HEK293T (cell line): ENCODE results near the gene DHCR7.

ENCODE experiments used
- CTCF ChIA-PET: fragments of 350-600 bp; formaldehyde crosslinking; extraction: SDS; loops from one replicate; lab custom pipeline; 2021; ENCODE audit warnings: antibody characterized with exemption, inconsistent platforms; lab: Yijun Ruan, JAX
- POLR2A ChIA-PET: fragments of 350-600 bp; formaldehyde crosslinking; extraction: SDS; loops from one replicate; lab custom pipeline; 2020; ENCODE audit warnings: antibody characterized with exemption, inconsistent platforms; lab: Yijun Ruan, JAX
- DNase-seq: peaks from one replicate; pipeline ENCODE4 v3.0.0; 2012; ENCODE audit warnings: mixed read lengths; ENCODE audit errors: extremely low spot score
- ARNT ChIP-seq: fragments of 450-650 bp; IDR thresholded peaks from 2 replicates; pipeline ENCODE4 v1.6.1; 2017; ENCODE audit warnings: mild to moderate bottlenecking
- BHLHE40 ChIP-seq: fragments of 450-650 bp; IDR thresholded peaks from 2 replicates; pipeline ENCODE4 v1.6.1; 2016; ENCODE audit warnings: mild to moderate bottlenecking, moderate library complexity, borderline replicate concordance
- CTBP1 ChIP-seq: fragments of 450-650 bp; IDR thresholded peaks from 2 replicates; pipeline ENCODE4 v1.6.1; 2016; ENCODE audit warnings: borderline replicate concordance
- ELF4 ChIP-seq: fragments of 450-650 bp; IDR thresholded peaks from 2 replicates; pipeline ENCODE4 v1.6.1; 2017; ENCODE audit warnings: antibody characterized with exemption
- FOXA1 ChIP-seq: fragments of 450-650 bp; IDR thresholded peaks from 2 replicates; pipeline ENCODE4 v1.6.1; 2016; ENCODE audit warnings: mild to moderate bottlenecking
- FOXK2 ChIP-seq: fragments of 450-650 bp; IDR thresholded peaks from 2 replicates; pipeline ENCODE4 v1.6.1; 2016; ENCODE audit warnings: mild to moderate bottlenecking
- FOXM1 ChIP-seq: fragments of 450-650 bp; IDR thresholded peaks from 2 replicates; pipeline ENCODE4 v1.6.1; 2017; ENCODE audit warnings: mild to moderate bottlenecking, borderline replicate concordance
- HDGF ChIP-seq: fragments of 450-650 bp; IDR thresholded peaks from 2 replicates; pipeline ENCODE4 v1.6.1; 2017; ENCODE audit warnings: antibody characterized with exemption, borderline replicate concordance
- L3MBTL2 ChIP-seq: fragments of 450-650 bp; conservative IDR thresholded peaks from 2 replicates; pipeline ENCODE4 v1.6.1; 2016; ENCODE audit warnings: mild to moderate bottlenecking
- LEF1 ChIP-seq: fragments of 450-650 bp; IDR thresholded peaks from 2 replicates; pipeline ENCODE4 v1.6.1; 2017; ENCODE audit warnings: mild to moderate bottlenecking, borderline replicate concordance
- NFRKB ChIP-seq: fragments of 450-650 bp; IDR thresholded peaks from 2 replicates; pipeline ENCODE4 v1.6.1; 2016; ENCODE audit warnings: mild to moderate bottlenecking, moderate library complexity
- PKNOX1 ChIP-seq: fragments of 450-650 bp; IDR thresholded peaks from 2 replicates; pipeline ENCODE4 v1.6.1; 2016
- SP1 ChIP-seq: fragments of 450-650 bp; IDR thresholded peaks from 2 replicates; pipeline ENCODE4 v1.6.1; 2017
- SUZ12 ChIP-seq: fragments of 450-650 bp; IDR thresholded peaks from 2 replicates; pipeline ENCODE4 v1.6.1; 2016; ENCODE audit warnings: mild to moderate bottlenecking
- TARDBP ChIP-seq: fragments of 450-650 bp; IDR thresholded peaks from 2 replicates; pipeline ENCODE4 v1.6.1; 2016
- ZNF384 ChIP-seq: fragments of 450-650 bp; IDR thresholded peaks from 2 replicates; pipeline ENCODE4 v1.6.1; 2016

The DHCR7 gene

GRCh38 chr11:71459767-71460320, 11.7 kb upstream of the DHCR7 start:
- ChIA-PET POLR2A (no interaction called here), CTCF (no interaction called here)
- TF ChIP-seq FOXM1 (no peak), ELF4 (no peak), ARNT (no peak), FOXK2 (no peak), SP1 (no peak), CTBP1 (no peak), TARDBP (no peak), FOXA1 (no peak), ZNF384 (no peak), SUZ12 (no peak), PKNOX1 (no peak), LEF1 (no peak), HDGF (no peak), BHLHE40 (no peak), NFRKB (no peak), L3MBTL2 (no peak)
- no peak for DNase-seq

GRCh38 chr11:71459076-71459766, 11.0 kb upstream of the DHCR7 start:
- POLR2A ChIA-PET, result interaction anchor here (1.2 kb wide), 1 partner anchor 10 kb away, joined by 4 read pairs; the partner anchor contains the start of gene DHCR7
- TF ChIP-seq BHLHE40 (no peak), NFRKB (no peak), SUZ12 (no peak), L3MBTL2 (no peak), HDGF (no peak), TARDBP (no peak), FOXM1 (no peak), LEF1 (no peak), ZNF384 (no peak), FOXA1 (no peak), FOXK2 (no peak), ELF4 (no peak), CTBP1 (no peak), ARNT (no peak), PKNOX1 (no peak), SP1 (no peak)
- CTCF ChIA-PET, result no interaction called here
- no peak for DNase-seq

GRCh38 chr11:71458146-71459070, 10.2 kb upstream of the DHCR7 start:
- POLR2A ChIA-PET, result interaction anchor here (1.2 kb wide), 1 partner anchor 10 kb away, joined by 4 read pairs; the partner anchor contains the start of gene DHCR7
- no peak for DNase-seq
- CTCF ChIA-PET, result no interaction called here
- no peak for TF ChIP-seq LEF1
- no peak for TF ChIP-seq FOXM1
- no peak for TF ChIP-seq ELF4
- no peak for TF ChIP-seq ARNT
- TF ChIP-seq NFRKB, result no peak
- no peak for TF ChIP-seq BHLHE40
- no peak for TF ChIP-seq TARDBP
- TF ChIP-seq SUZ12, result no peak
- no peak for TF ChIP-seq FOXK2
- TF ChIP-seq FOXA1, result no peak
- no peak for TF ChIP-seq PKNOX1
- no peak for TF ChIP-seq HDGF
- TF ChIP-seq CTBP1, result no peak
- no peak for TF ChIP-seq L3MBTL2
- TF ChIP-seq ZNF384, result no peak
- TF ChIP-seq SP1, result no peak

GRCh38 chr11:71456831-71457230, 8.6 kb upstream of the DHCR7 start:
- ChIA-PET CTCF (no interaction called here), POLR2A (no interaction called here)
- no peak for DNase-seq
- no peak for TF ChIP-seq FOXK2
- TF ChIP-seq SP1, result no peak
- TF ChIP-seq L3MBTL2, result no peak
- no peak for TF ChIP-seq ZNF384
- TF ChIP-seq CTBP1, result no peak
- no peak for TF ChIP-seq LEF1

GRCh38 chr11:71456294-71456693, 8.1 kb upstream of the DHCR7 start:
- ChIA-PET CTCF (no interaction called here), POLR2A (no interaction called here)
- no peak for DNase-seq
- TF ChIP-seq FOXK2 (no peak), HDGF (no peak), SP1 (no peak), LEF1 (no peak), PKNOX1 (no peak), FOXA1 (no peak), L3MBTL2 (no peak), ARNT (no peak), NFRKB (no peak), CTBP1 (no peak), ZNF384 (no peak), ELF4 (no peak), BHLHE40 (no peak), FOXM1 (no peak), SUZ12 (no peak), TARDBP (no peak)
